HepG2 (cell line): Measurements from ENCODE around the gene JSRP1. TPM values are rescaled to one million over a fixed set of nuclear protein-coding genes. Genes with fewer than 3 reads are reported as not detected.

ENCODE experiments used
- ATAC-seq: fragments of 200-7000 bp; cut with Tn5 transposase; 3 replicates; pipeline ENCODE4 v1.9.1; 2020; ENCODE audit warnings: mild to moderate bottlenecking, moderate library complexity
- BruUV-seq: library from RNA; stranded (reverse); fragments of 400-500 nt; replicated peaks from 2 replicates; lab custom pipeline; 2021; lab: Mats Ljungman, UMichigan
- CTCF ChIA-PET: fragments of 300-600 bp; formaldehyde crosslinking; extraction: SDS; loops from one replicate; lab custom pipeline; 2021; ENCODE audit warnings: low total read pairs, inconsistent platforms, low intra/inter-chr PET ratio; lab: Yijun Ruan, JAX
- POLR2A ChIA-PET: fragments of 350-600 bp; sonication (Branson Sonifier 250); formaldehyde crosslinking; loops from one replicate; lab custom pipeline; 2020; ENCODE audit warnings: antibody characterized with exemption, inconsistent platforms; lab: Yijun Ruan, JAX
- DNase-seq: peaks from one replicate; pipeline ENCODE4 v3.0.0-alpha.2; 2015; ENCODE audit warnings: low spot score
- FAIRE-seq: peaks from 3 replicates; lab custom pipeline; 2011; peaks lifted over from hg19 to GRCh38; lab: Jason Lieb, UNC
- H2AFZ ChIP-seq: one replicate; pipeline ENCODE4 v1.6.1; 2011; ENCODE audit warnings: low read length, inconsistent platforms
- H3K27ac ChIP-seq: fragments of 300-600 bp; 3 replicates; pipeline ENCODE4 v1.8.0; 2011; ENCODE audit warnings: mixed run types, mild to moderate bottlenecking, mixed read lengths, low read length, inconsistent platforms; ENCODE audit not compliant: insufficient read depth; ENCODE audit errors: extremely low read length
- H3K27me3 ChIP-seq, 2 experiments: fragments of 200-600 bp in 1 of 2; 2 replicates in 1 of 2; 3 replicates in 1 of 2; pipeline versions ENCODE4 v1.6.0 to v1.8.0; 2011; ENCODE audit warnings: low read length in 2 of 2, mild to moderate bottlenecking in 2 of 2, moderate library complexity in 2 of 2, inconsistent platforms in 1 of 2; ENCODE audit not compliant: insufficient read depth in 2 of 2, control insufficient read depth in 1 of 2
- H3K36me3 ChIP-seq, 2 experiments: fragments of 200-600 bp in 1 of 2; replicated peaks in 1 of 2; 2 replicates in 1 of 2; 3 replicates in 1 of 2; pipeline versions ENCODE4 v1.5.1 to v1.8.0; 2011; ENCODE audit warnings: low read length in 2 of 2, inconsistent platforms in 1 of 2; ENCODE audit not compliant: insufficient read depth in 2 of 2, control insufficient read depth in 1 of 2
- H3K4me1 ChIP-seq: 2 replicates; pipeline ENCODE4 v1.5.1; 2012; ENCODE audit warnings: low read length, inconsistent platforms; ENCODE audit not compliant: insufficient read depth
- H3K4me2 ChIP-seq: 2 replicates; pipeline ENCODE4 v1.6.0; 2011; ENCODE audit warnings: low read depth, low read length, inconsistent platforms
- H3K4me3 ChIP-seq, 3 experiments: fragments of 200-600 bp in 1 of 3; sonication (generic), shearing (Covaris generic) in 1 of 3; replicated peaks in 1 of 3; 2 replicates each; pipeline ENCODE4 v1.5.1; 2011 to 2016; ENCODE audit warnings: low read length in 3 of 3, inconsistent platforms in 2 of 3, low read depth in 2 of 3, mild to moderate bottlenecking in 2 of 3, control low read depth in 1 of 3, mixed read lengths in 1 of 3; ENCODE audit not compliant: insufficient read depth in 1 of 3
- H3K79me2 ChIP-seq: one replicate; pipeline ENCODE4 v1.6.1; 2011; ENCODE audit warnings: low read length, inconsistent platforms; ENCODE audit not compliant: insufficient read depth
- H3K9ac ChIP-seq: 2 replicates; pipeline ENCODE4 v1.6.0; 2011; ENCODE audit warnings: mild to moderate bottlenecking, low read depth, low read length, inconsistent platforms; ENCODE audit not compliant: insufficient read depth
- H3K9me3 ChIP-seq: 2 replicates; pipeline ENCODE4 v1.5.1; 2012; ENCODE audit warnings: mild to moderate bottlenecking, low read length
- H4K20me1 ChIP-seq: 2 replicates; pipeline ENCODE4 v1.6.0; 2011; ENCODE audit warnings: inconsistent platforms, mild to moderate bottlenecking, low read length, moderate library complexity; ENCODE audit not compliant: insufficient read depth
- GTF2F1 ChIP-seq: fragments of 150-350 bp; IDR thresholded peaks from 2 replicates; pipeline ENCODE4 v1.6.1; 2014; ENCODE audit warnings: low read length
- HOXA3 ChIP-seq: sonication (generic); formaldehyde crosslinking; IDR thresholded peaks from 2 replicates; pipeline ENCODE4 v1.5.0; 2020; ENCODE audit warnings: missing genetic modification reagents
- JUNB ChIP-seq: sonication (generic); formaldehyde crosslinking; IDR thresholded peaks from 2 replicates; pipeline ENCODE4 v1.8.0; 2022; ENCODE audit warnings: missing genetic modification reagents, mild to moderate bottlenecking, borderline replicate concordance
- SATB2 ChIP-seq: sonication (generic); formaldehyde crosslinking; IDR thresholded peaks from 2 replicates; pipeline ENCODE4 v1.5.0; 2020; ENCODE audit warnings: missing genetic modification reagents
- TCF12 ChIP-seq, 2 experiments: fragments of 450-650 bp in 1 of 2; sonication (generic) in 1 of 2; formaldehyde crosslinking in 1 of 2; IDR thresholded peaks; 2 replicates each; pipeline versions ENCODE4 v1.6.1 to v1.8.0; 2017 to 2022; ENCODE audit warnings: antibody characterized with exemption in 1 of 2, mild to moderate bottlenecking in 1 of 2, missing genetic modification reagents in 1 of 2, moderate library complexity in 1 of 2
- ZBTB10 ChIP-seq: sonication (generic); formaldehyde crosslinking; IDR thresholded peaks from 2 replicates; pipeline ENCODE4 v1.4.0; 2020; ENCODE audit warnings: missing genetic modification reagents, borderline replicate concordance
- ZNF138 ChIP-seq: sonication (generic); formaldehyde crosslinking; IDR thresholded peaks from 2 replicates; pipeline ENCODE4 v1.5.0; 2020; ENCODE audit warnings: mild to moderate bottlenecking, low read depth, missing genetic modification reagents
- ZNF33A ChIP-seq: sonication (generic); formaldehyde crosslinking; IDR thresholded peaks from 2 replicates; pipeline ENCODE4 v1.5.1; 2020; ENCODE audit warnings: missing genetic modification reagents, mild to moderate bottlenecking, moderate library complexity, borderline replicate concordance
- ZNF724P ChIP-seq: sonication (generic); formaldehyde crosslinking; IDR thresholded peaks from 2 replicates; pipeline ENCODE4 v1.8.0; 2022; ENCODE audit warnings: missing genetic modification reagents, borderline replicate concordance
- ZNF768 ChIP-seq: sonication (generic); formaldehyde crosslinking; IDR thresholded peaks from 2 replicates; pipeline ENCODE4 v1.4.0; 2020; ENCODE audit warnings: missing genetic modification reagents
- ZSCAN12 ChIP-seq: sonication (generic); formaldehyde crosslinking; IDR thresholded peaks from 2 replicates; pipeline ENCODE4 v1.9.0; 2021; ENCODE audit warnings: mild to moderate bottlenecking, missing genetic modification reagents
- WGBS: methylation state at CpG from one replicate; pipeline ENCODE4 v1.1.6; 2017; ENCODE audit warnings: low lambda C conversion rate; 5-methylcytosine and 5-hydroxymethylcytosine counted together
- in situ Hi-C: cut with HindIII; loops from 2 replicates; pipeline ENCODE4 v1.10.0; 2017; ENCODE audit warnings: low pct_unique_long_range_greater_than_20kb; ENCODE audit not compliant: extremely low pct_ligation_motif_present
- intact Hi-C: fragments of 100-400 bp; cut with micrococcal nuclease; formaldehyde crosslinking; loops from one replicate; pipeline ENCODE4 v1.10.0; 2022; ENCODE audit not compliant: unreplicated experiment
- polyA plus RNA-seq, 8 experiments: library from polyadenylated mRNA; depleted of rRNA in 3 of 8; stranded (reverse) in 7 of 8; unstranded in 1 of 8; fragments of >200 nt; fragmentation: Illumina TruSeq in 4 of 8; extraction: Trizol in 4 of 8; gene quantifications; 2 replicates each; pipeline versions ENCODE4 v1.2.1 to v1.2.3, GENCODE V29; 2011 to 2016; ENCODE audit warnings: low read depth in 4 of 8, missing spikeins in 1 of 8, mixed read lengths in 1 of 8; ENCODE audit not compliant: insufficient read depth in 1 of 8
- total RNA-seq, 5 experiments: library from RNA; depleted of rRNA; stranded (reverse); fragments of >200 nt; fragmentation: Illumina TruSeq; extraction: Trizol; gene quantifications; 2 replicates each; pipeline ENCODE4 v1.2.3, GENCODE V29; 2016; ENCODE audit warnings: low read depth in 1 of 5
- TF ChIP-seq, protein P1 (sequence below): sonication (generic); formaldehyde crosslinking; IDR thresholded peaks from 2 replicates; pipeline ENCODE4 v1.8.0; 2022; ENCODE audit warnings: low read depth, missing genetic modification reagents

The JSRP1 gene
- total and polyA plus RNA-seq, 2 of the 13 experiments (the other 11 are each of a cell fraction or from before 2014, with no cell fraction given), result 0.16 to 0.38 TPM

GRCh38 chr19:2280633-2281264, 24.5 kb upstream of the JSRP1 start:
- H3K9me3 ChIP-seq, result no peaks in the 10 kb centered on the region
- H3K4me1 ChIP-seq, result peaks cover 20% of the 10 kb centered on the region
- POLR2A ChIA-PET, result no interaction called here
- peak; percentile 92 for TF ChIP-seq ZNF768 (CRISPR knock-in tag)
- TF ChIP-seq ZNF724P (CRISPR knock-in tag), result no peak
- TF ChIP-seq, all 625 proteins: peak for 1
- no peak overlapping the region for H3K4me2 ChIP-seq
- 36% methylated on average over 7 of the region's 26 CpGs for WGBS
- peaks cover 2 to 19% of the 10 kb centered on the region in 2 experiments; a peak in 4 of 5 replicates for H3K27me3 ChIP-seq
- no peak overlapping the region for H3K4me3 ChIP-seq
- peaks cover 5% of the 10 kb centered on the region; the same call in 1 of the 2 replicates for H4K20me1 ChIP-seq
- intact Hi-C loops (no loop called here), in situ Hi-C loops (no loop called here)
- CTCF ChIA-PET, result no interaction called here
- ATAC-seq (peak; percentile 4; the same call in 1 of the 3 replicates), FAIRE-seq (no peak), DNase-seq (no peak)
- no peaks in the 10 kb centered on the region for H3K36me3 ChIP-seq
- H2AFZ ChIP-seq, result no peak overlapping the region
- no TSS peak for BruUV-seq
- no peak overlapping the region for H3K9ac ChIP-seq
- H3K27ac ChIP-seq, result no peak overlapping the region
- H3K79me2 ChIP-seq, result no peaks in the 10 kb centered on the region

DNA sequence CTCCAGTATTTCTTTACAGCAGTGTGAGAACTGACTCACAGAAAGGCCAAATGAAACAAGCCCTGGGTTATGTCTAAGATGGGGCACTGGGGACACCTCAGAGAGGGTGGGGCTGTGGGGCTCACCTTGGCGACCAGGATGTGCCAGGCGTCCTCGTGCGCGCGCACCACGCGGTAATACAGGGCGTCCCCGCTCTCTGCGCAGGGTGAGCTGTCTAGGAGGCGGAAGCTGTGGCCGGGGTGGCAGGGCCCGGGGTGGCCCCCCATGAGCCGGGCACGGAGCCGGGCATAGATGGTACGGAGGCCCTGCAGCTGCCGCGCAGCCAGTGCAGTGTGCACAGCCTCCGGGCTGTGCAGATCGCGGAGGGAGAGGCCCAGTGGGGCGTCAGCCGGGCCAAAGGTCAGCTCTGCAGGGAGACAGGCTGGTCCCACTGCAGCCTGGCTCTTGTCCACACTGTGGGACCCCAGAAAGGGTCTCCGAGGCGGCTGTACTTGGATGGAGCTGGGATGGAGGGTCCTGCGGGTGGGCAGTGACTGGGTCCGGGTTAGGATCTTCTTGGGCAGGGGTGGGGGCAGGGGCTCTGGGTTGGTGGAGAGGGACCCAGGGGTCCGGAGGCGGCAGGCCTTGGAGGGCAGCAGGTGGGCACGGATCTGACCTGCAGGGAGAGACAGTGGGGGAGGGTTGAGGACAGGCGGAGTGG, 22.4 kb upstream of the JSRP1 start:
- Histone ChIP-seq H3K27me3 (peaks cover 0 to 16% of the 10 kb centered on the region in 2 experiments; a peak in 1 of 5 replicates), H3K4me3 (no peak overlapping the region; a peak in 1 of 6 replicates), H3K4me2 (peak overlapping the region; percentile 24; the same call in 1 of the 2 replicates), H4K20me1 (peaks cover 20% of the 10 kb centered on the region), H3K27ac (no peak overlapping the region), H3K4me1 (peaks cover 29% of the 10 kb centered on the region), H3K9ac (no peak overlapping the region), H3K9me3 (no peaks in the 10 kb centered on the region), H3K79me2 (peaks cover 7% of the 10 kb centered on the region), H2AFZ (no peak overlapping the region), H3K36me3 (0 out of 5 replicates have a peak, but pooled peaks cover 0 to 1% of the 10 kb centered on the region in 2 experiments)
- BruUV-seq, result no TSS peak
- intact Hi-C loops (no loop called here), in situ Hi-C loops (loop anchor here (5.0 kb wide), 1 partner anchor 39 kb away; no protein-coding TSS in a partner anchor)
- CTCF ChIA-PET, result no interaction called here
- FAIRE-seq (no peak), ATAC-seq (peak; percentile 50), DNase-seq (no peak)
- POLR2A ChIA-PET, result no interaction called here
- 42% methylated on average over 28 of the region's 33 CpGs for WGBS
- TF ChIP-seq SATB2 (CRISPR knock-in tag), result no peak
- peak; percentile 26; the same call in 1 of the 2 replicates for TF ChIP-seq ZBTB10 (CRISPR knock-in tag)
- no peak for TF ChIP-seq ZNF138 (CRISPR knock-in tag)
- no peak for TF ChIP-seq GTF2F1
- no peak for TF ChIP-seq ZSCAN12 (CRISPR knock-in tag)
- TF ChIP-seq HOXA3 (CRISPR knock-in tag), result peak; percentile 42; the same call in 1 of the 2 replicates
- TF ChIP-seq, protein P1, sequence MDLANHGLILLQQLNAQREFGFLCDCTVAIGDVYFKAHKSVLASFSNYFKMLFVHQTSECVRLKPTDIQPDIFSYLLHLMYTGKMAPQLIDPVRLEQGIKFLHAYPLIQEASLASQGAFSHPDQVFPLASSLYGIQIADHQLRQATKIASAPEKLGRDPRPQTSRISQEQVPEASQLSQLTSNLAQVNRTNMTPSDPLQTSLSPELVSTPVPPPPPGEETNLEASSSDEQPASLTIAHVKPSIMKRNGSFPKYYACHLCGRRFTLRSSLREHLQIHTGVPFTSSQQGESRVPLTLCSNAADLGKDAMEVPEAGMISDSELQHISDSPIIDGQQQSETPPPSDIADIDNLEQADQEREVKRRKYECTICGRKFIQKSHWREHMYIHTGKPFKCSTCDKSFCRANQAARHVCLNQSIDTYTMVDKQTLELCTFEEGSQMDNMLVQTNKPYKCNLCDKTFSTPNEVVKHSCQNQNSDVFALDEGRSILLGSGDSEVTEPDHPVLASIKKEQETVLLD (CRISPR knock-in tag), result no peak
- TF ChIP-seq ZNF33A (CRISPR knock-in tag), result no peak
- no peak for TF ChIP-seq TCF12 (IDR thresholded peaks at IDR 0.05)
- TF ChIP-seq TCF12 (CRISPR knock-in tag; IDR thresholded peaks at IDR 0.05), result no peak
- TF ChIP-seq JUNB (CRISPR knock-in tag), result no peak
